Measurements from ENCODE around the gene ASIC3. TPM values are rescaled to one million over a fixed set of nuclear protein-coding genes. Genes with fewer than 3 reads are reported as not detected.

Gene ASIC3
- 10 to 100 TPM in 1 of 2 donors, 1 to 10 TPM in 1; 7.6 to 19.7 TPM for total RNA-seq

DNA sequence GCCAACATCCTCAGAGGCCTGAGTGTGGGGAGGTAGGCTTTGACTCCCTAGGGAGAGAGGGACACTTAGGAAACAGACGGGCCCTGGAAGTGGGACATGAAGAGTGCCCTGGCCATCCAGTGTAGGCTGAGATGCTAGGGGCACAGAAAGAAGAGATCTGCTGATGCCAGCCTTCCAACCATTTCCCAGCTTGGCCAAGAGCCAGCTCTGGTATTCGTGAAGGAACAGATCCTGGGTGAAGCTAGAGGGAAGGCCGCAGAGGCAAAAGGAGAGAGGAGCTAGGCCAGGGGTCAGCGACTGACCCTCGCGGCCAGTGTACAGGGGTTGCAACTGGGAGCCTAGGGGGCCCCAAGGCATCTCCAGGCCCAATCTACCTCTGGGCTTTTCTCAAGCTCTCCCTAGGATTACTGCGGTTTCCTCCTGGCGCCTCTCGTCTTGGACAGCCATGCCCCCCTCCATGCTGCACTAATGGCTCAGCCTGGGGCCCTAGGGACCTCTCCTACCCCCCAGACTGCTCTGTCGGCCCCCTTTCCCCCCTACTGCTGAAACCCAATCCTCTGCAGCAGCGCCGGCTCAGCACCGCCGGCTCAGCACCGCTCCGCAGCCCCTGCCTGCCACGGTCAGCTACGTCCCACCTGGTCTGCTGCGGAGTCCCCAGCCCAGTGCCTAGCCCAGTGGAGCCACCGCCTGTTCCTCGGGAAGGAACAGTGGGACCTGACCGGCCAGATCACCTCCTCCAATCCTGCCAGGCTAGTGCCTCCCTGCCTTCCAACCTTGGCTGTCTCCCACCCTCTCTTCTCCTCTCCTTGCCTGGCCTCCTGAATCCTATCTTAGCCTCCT, at the start of gene ASIC3:
TSS of gene ASIC3 (plus strand) at position 556 of the 840 bp plus-strand sequence. CDS start 355 bp downstream, outside the sequence.
- Mint-ChIP-seq H3K9me3 (no peaks in the 10 kb centered on the region), H3K36me3 (no peaks in the 10 kb centered on the region), H3K27ac (peak within 1 kb of the TSS in 1 of 2 donors; percentile 85)
- ATAC-seq (no peak), DNase-seq (ENCODE audit: low spot score in 2 of 2) (no peak)

DNA sequence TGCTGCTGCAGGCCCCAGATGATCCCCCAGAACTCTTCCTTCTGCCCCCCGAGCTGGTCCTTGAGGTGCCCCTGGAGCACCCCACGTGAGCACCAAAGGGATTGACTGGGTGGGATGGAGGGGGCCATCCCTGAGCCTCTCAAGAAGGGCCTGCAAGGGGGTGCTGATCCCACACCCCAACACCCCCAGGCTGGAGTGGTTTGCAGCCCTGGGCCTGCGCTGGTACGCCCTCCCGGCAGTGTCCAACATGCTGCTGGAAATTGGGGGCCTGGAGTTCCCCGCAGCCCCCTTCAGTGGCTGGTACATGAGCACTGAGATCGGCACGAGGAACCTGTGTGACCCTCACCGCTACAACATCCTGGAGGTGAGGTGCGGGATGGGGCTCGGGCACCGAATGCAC, 49.3 kb upstream of the ASIC3 start:
- H3K9me3 Mint-ChIP-seq, result no peaks in the 10 kb centered on the region
- no peaks in the 10 kb centered on the region for H3K36me3 Mint-ChIP-seq
- ATAC-seq, result no peak
- no peak for DNase-seq (ENCODE audit: low spot score in 2 of 2)
- no peak overlapping the region for H3K27ac Mint-ChIP-seq

DNA sequence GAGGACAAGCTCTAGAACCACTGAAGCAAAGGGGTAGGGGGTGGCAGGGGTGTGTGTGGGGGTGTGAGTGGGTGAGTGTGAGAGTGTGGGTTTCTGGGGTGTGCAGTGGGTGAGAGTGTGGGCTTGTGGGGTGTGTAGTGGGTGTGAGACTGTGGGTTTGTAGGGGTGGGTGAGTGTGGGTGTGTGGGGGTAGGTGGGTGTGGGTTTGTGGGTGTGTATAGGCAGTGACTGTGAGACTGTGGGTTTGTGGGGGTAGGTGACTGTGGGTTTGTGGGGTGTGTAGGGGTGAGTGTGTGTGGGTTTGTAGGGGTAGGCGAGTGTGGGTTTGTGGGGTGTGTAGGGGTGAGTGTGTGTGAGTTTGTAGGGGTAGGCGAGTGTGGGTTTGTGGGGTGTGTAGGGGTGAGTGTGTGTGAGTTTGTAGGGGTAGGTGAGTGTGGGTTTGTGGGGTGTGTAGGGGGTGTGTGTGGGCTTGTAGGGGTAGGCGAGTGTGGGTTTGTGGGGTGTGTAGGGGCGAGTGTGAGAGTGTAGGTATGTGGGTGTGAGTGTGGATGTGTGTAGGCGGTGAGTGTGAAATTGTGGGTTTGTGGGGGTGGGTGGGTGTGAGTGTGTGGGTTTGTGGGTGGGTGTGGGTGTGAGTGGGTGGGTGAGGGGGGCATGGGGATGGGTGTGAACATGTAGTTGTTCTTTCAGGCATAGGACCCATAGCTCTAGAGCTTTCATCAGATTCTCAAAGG, 48.7 kb upstream of the ASIC3 start:
- no peaks in the 10 kb centered on the region for H3K36me3 Mint-ChIP-seq
- ATAC-seq (no peak), DNase-seq (ENCODE audit: low spot score in 2 of 2) (no peak)
- no peaks in the 10 kb centered on the region for H3K9me3 Mint-ChIP-seq
- no peak overlapping the region for H3K27ac Mint-ChIP-seq

DNA sequence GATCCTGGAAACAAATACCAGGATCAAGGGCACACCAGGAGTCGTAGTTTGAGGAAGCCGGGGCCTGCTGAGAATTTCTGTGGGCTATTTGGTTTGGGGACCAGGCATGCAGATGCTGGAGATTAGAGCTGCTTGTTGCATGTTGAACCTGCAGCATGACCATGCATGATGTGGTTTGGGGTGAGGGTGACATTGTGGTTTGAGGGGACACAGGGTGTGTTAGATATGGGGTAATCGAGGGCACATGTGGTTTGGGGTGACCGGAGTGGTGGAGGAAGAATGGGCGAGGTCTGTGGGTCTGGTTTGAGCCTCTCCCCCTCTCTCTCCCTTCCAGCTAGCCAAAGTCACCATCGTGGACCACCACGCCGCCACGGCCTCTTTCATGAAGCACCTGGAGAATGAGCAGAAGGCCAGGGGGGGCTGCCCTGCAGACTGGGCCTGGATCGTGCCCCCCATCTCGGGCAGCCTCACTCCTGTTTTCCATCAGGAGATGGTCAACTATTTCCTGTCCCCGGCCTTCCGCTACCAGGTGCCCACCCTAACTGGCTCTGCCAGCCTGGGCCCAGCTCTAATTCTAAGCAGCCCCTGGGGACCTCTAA, 47.3 kb upstream of the ASIC3 start:
- Mint-ChIP-seq H3K36me3 (no peaks in the 10 kb centered on the region), H3K27ac (no peak overlapping the region), H3K9me3 (no peaks in the 10 kb centered on the region)
- no peak for ATAC-seq
- no peak for DNase-seq (ENCODE audit: low spot score in 2 of 2)

DNA sequence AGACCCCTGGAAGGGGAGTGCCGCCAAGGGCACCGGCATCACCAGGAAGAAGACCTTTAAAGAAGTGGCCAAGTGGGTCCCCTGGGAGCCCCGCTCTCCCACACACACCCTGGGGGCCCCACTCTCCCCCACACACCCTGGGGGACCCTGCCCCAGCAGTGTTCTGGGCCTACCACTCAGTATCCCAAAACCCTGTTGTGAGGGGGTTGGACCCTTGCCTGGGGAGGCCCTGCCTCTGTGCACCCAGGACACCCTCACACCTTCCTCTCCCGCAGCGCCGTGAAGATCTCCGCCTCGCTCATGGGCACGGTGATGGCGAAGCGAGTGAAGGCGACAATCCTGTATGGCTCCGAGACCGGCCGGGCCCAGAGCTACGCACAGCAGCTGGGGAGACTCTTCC, 46.8 kb upstream of the ASIC3 start:
- DNase-seq (ENCODE audit: low spot score in 2 of 2), result no peak
- no peaks in the 10 kb centered on the region for H3K9me3 Mint-ChIP-seq

DNA sequence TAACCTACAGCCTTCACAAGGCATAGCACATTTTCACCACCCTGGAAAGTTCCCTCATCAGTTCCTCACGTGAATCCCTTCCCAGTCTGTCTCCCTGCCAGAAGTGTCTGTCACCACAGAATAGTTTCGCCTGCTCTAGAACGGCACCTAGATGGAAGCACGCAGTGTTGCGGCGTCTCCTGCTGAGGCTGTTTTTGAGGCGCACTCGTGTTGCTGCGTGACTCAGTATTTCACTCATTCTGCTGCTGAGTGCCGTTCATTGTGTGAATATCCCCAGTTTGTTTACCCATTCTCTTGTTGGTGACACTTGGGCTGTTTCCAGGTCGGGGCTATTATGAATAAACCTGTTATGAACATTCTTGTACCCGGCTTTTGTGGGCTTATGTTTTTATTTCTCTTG, 44.8 kb upstream of the ASIC3 start:
- Mint-ChIP-seq H3K9me3 (no peaks in the 10 kb centered on the region), H3K36me3 (no peaks in the 10 kb centered on the region), H3K27ac (no peak overlapping the region)
- ATAC-seq (no peak), DNase-seq (ENCODE audit: low spot score in 2 of 2) (no peak)

More for the DNA sequence above, 46.8 kb upstream of the ASIC3 start:
- no peak for ATAC-seq
- H3K36me3 Mint-ChIP-seq, result no peaks in the 10 kb centered on the region
- H3K27ac Mint-ChIP-seq, result peak overlapping the region in 1 of 2 donors; percentile 84

DNA sequence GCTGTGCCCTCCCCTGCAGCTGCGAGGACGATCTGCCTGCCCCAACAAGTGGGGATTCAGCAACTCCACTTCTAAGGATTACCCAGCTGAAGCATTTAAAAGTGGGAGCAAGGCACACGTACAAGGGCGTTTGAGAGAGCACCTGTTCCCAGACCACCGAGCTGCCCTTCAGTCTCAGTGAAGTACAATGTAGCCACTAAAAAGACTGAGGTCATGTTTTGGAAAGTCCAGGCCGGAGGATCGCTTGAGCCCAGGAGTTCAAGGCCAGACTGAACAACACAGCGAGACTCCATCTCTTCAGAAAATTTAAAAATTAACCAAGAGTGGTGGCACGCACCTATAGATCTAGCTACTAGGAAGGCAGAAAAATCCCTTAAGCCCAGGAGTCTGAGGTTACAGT, 42.8 kb upstream of the ASIC3 start:
- no peak overlapping the region for H3K27ac Mint-ChIP-seq

DNA sequence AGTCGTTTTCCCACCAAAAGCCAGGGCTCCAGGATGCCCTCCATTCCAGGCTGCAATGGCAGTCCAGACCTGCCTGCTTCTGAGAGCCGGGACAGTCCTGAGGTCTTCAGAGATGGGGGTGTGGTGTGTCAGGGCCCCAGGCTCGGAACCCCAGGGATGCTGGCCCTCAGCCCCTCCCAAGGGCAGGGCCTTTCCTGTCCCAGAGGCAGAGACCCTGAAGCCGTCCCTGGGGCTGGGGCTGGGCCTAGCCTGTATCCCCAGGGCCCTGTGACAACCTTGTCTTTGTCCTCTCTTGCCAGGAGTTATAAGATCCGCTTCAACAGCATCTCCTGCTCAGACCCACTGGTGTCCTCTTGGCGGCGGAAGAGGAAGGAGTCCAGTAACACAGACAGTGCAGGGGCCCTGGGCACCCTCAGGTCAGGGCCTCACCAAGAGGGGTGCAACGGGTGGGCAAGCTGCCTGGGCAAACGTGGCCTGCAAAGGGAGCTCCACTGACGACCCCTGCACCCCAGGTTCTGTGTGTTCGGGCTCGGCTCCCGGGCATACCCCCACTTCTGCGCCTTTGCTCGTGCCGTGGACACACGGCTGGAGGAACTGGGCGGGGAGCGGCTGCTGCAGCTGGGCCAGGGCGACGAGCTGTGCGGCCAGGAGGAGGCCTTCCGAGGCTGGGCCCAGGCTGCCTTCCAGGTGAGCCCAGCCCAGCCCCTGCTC, 41.6 kb upstream of the ASIC3 start:
- no peak for DNase-seq (ENCODE audit: low spot score in 2 of 2)
- no peak for ATAC-seq
- H3K36me3 Mint-ChIP-seq, result no peaks in the 10 kb centered on the region
- peak overlapping the region in 1 of 2 donors; percentile 78 for H3K27ac Mint-ChIP-seq
- H3K9me3 Mint-ChIP-seq, result no peaks in the 10 kb centered on the region

More for the DNA sequence above, 42.8 kb upstream of the ASIC3 start:
- no peaks in the 10 kb centered on the region for H3K9me3 Mint-ChIP-seq
- no peaks in the 10 kb centered on the region for H3K36me3 Mint-ChIP-seq
- ATAC-seq (no peak), DNase-seq (ENCODE audit: low spot score in 2 of 2) (no peak)

DNA sequence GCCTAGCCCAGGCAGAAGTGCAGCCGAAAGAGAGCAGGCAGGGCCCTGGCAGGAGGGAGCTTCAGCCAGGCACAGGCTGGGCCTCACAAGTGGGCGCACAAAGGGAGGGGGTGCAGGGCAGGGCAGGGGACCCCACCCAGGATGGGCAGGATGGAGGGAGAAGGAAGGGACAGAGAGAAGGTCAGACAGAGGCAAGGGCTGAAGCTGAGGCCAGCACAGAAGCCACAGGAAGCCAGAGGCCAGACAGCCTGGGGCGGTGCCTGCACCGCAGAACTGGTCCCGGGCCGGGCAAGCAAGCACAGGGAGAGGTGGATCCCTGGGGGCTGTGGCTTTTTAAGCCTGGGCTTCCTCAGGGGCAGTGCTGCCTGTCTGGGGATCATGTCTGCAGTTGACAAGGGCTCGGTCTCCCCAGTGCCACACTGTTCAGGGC, 40.8 kb upstream of the ASIC3 start:
- DNase-seq (ENCODE audit: low spot score in 2 of 2) (no peak), ATAC-seq (no peak)
- Mint-ChIP-seq H3K27ac (peak overlapping the region in 1 of 2 donors; percentile 78), H3K9me3 (no peaks in the 10 kb centered on the region), H3K36me3 (peaks cover 0 to 1% of the 10 kb centered on the region in 2 donors)

DNA sequence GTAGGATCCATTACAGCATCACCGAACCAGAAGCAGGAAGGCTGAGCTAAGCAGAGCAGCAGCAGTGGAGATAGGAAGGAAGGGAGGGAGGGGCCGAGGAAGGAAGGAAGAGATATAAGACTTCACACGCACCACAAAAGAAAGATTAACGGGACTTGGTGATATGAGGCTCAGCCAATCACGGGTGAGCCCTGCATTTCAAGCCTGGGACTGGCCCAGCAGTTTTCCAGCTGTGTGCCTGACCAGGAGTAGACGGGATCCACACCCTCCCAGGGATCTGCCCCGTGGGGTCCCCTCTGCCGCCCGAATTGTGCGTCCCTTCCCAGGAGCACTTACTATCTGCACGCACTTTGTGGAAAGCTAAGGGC, 40.2 kb upstream of the ASIC3 start:
- no peaks in the 10 kb centered on the region for H3K9me3 Mint-ChIP-seq
- H3K36me3 Mint-ChIP-seq, result peaks cover 0 to 6% of the 10 kb centered on the region in 2 donors
- H3K27ac Mint-ChIP-seq, result peak overlapping the region; percentile 46 to 78
- DNase-seq (ENCODE audit: low spot score in 2 of 2), result no peak
- ATAC-seq, result peak; percentile 32 to 56

DNA sequence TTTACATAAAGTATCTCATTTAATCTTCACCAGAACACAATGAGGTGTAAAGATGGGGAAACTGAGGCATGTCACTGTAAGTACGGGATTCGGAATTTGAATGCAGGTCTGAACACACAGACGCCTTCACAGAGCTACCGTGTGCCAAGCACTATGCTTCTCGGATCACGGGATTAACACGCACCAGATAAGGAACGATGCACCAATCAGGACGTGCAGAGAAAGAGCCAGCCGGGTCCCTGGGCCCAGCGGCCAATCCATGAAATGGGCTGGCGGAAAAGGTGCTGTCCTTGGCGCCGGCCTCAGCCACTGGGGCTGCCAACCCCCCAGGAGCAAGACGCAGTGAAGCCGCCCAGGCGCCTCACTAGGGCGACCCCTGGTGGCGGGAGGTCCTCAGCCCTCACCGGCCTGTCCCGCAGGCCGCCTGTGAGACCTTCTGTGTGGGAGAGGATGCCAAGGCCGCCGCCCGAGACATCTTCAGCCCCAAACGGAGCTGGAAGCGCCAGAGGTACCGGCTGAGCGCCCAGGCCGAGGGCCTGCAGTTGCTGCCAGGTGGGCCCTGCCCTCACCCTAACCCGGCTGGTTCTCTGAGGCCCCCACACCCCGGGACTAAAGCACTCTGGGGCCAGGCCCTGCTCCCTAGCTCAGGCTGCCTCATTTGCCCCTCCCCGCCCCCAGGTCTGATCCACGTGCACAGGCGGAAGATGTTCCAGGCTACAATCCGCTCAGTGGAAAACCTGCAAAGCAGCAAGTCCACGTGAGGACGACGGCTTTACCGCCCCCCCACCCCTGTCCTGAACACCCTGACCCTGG, 39.6 kb upstream of the ASIC3 start:
- Mint-ChIP-seq H3K9me3 (no peaks in the 10 kb centered on the region), H3K36me3 (peaks cover 0 to 6% of the 10 kb centered on the region in 2 donors), H3K27ac (peak overlapping the region; percentile 46 to 78)
- ATAC-seq (peak; percentile 76 to 85), DNase-seq (ENCODE audit: low spot score in 2 of 2) (peak; percentile 77 to 92)

DNA sequence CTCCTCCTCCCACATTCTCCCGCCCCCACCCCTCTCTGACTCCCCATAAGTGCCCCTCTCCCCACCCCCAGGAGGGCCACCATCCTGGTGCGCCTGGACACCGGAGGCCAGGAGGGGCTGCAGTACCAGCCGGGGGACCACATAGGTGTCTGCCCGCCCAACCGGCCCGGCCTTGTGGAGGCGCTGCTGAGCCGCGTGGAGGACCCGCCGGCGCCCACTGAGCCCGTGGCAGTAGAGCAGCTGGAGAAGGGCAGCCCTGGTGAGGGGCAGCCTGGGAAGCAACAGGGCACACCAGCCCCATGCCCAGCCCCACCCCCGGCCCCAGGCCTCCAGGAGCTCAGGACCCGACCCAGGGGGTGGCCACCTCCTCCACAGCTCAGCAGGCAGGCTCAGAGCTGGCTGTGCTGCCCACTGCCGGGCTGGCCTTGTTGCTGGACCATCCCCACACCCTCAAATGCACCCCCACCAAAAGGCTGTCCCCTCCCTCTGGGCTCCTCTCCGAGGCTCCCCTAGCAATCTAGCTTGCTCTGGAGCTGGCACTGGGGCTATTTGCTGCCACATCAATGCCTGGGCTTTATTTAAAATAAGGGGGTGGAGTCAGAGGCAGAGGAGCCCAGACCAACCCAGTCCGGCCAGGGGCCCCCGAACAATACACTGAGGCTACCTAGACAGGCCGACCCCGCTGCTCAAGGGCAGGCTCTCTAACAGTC, 38.8 kb upstream of the ASIC3 start:
- ATAC-seq, result no peak
- no peak for DNase-seq (ENCODE audit: low spot score in 2 of 2)
- H3K36me3 Mint-ChIP-seq, result peaks cover 6% of the 10 kb centered on the region in 2 donors
- peak overlapping the region in 1 of 2 donors; percentile 78 for H3K27ac Mint-ChIP-seq
- no peaks in the 10 kb centered on the region for H3K9me3 Mint-ChIP-seq

DNA sequence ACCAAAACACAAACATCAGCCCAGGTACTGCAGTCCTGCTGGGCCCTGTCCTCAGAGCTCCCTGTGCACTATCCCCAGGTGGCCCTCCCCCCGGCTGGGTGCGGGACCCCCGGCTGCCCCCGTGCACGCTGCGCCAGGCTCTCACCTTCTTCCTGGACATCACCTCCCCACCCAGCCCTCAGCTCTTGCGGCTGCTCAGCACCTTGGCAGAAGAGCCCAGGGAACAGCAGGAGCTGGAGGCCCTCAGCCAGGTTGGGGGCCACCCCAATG, 38.4 kb upstream of the ASIC3 start:
- H3K27ac Mint-ChIP-seq, result peak overlapping the region in 1 of 2 donors; percentile 51
- DNase-seq (ENCODE audit: low spot score in 2 of 2) (no peak), ATAC-seq (no peak)
- no peaks in the 10 kb centered on the region for H3K9me3 Mint-ChIP-seq
- peaks cover 6 to 7% of the 10 kb centered on the region in 2 donors for H3K36me3 Mint-ChIP-seq

DNA sequence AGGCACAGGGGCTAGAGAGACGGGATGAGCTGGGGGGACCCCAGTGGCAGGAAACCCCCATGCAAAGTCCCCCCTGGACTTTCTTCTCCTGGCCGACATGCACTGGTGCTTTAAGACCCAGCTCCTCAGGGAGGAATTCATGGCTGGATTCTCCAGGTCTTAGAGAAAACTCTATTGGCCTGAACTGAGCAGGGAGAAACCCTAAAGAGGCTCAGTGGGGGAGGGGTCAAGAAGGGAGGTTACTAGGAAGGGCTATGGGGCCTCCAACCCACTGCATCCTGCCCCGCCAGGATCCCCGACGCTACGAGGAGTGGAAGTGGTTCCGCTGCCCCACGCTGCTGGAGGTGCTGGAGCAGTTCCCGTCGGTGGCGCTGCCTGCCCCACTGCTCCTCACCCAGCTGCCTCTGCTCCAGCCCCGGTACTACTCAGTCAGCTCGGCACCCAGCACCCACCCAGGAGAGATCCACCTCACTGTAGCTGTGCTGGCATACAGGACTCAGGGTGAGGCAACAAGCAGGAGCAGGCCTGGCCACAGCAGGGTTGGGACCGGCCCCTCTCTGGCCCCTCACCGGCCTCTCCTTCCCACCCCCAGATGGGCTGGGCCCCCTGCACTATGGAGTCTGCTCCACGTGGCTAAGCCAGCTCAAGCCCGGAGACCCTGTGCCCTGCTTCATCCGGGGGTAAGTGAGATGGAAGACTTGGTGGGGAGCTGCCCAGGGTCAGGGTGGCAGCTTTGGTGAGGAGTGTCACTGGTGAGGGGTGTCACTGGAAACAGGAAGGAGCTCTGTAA, 37.8 kb upstream of the ASIC3 start:
- ATAC-seq, result peak in 1 of 2 donors; percentile 9
- DNase-seq (ENCODE audit: low spot score in 2 of 2), result no peak
- Mint-ChIP-seq H3K36me3 (peaks cover 6 to 7% of the 10 kb centered on the region in 2 donors), H3K9me3 (no peaks in the 10 kb centered on the region), H3K27ac (peak overlapping the region; percentile 51 to 87)

DNA sequence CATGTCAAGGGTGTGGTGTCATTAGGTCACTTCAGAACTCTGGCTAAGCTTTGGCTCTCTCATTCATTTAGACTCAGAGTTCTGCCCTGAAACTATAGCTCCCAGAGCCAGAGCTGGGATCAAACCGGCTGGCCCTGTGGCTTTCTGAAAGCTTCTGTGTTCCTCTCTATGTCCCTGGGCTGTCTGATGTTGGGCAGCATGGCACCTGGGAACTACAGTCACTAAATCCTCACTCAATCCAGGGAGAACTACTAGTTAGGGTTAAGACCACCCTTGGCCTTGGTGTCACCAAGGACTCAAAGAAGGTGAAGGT, 37.3 kb upstream of the ASIC3 start:
- H3K36me3 Mint-ChIP-seq, result peaks cover 6 to 7% of the 10 kb centered on the region in 2 donors
- DNase-seq (ENCODE audit: low spot score in 2 of 2) (no peak), ATAC-seq (no peak)
- H3K9me3 Mint-ChIP-seq, result no peaks in the 10 kb centered on the region
- peak overlapping the region in 1 of 2 donors; percentile 51 for H3K27ac Mint-ChIP-seq

Data from activated naive CD4-positive, alpha-beta T cell treated with anti-CD3 and anti-CD28 coated beads, Interleukin-2, amount 50 U/mL, for 72 hours (primary cell).